ENCODE measurements around the gene NTM.

Gene NTM

DNA sequence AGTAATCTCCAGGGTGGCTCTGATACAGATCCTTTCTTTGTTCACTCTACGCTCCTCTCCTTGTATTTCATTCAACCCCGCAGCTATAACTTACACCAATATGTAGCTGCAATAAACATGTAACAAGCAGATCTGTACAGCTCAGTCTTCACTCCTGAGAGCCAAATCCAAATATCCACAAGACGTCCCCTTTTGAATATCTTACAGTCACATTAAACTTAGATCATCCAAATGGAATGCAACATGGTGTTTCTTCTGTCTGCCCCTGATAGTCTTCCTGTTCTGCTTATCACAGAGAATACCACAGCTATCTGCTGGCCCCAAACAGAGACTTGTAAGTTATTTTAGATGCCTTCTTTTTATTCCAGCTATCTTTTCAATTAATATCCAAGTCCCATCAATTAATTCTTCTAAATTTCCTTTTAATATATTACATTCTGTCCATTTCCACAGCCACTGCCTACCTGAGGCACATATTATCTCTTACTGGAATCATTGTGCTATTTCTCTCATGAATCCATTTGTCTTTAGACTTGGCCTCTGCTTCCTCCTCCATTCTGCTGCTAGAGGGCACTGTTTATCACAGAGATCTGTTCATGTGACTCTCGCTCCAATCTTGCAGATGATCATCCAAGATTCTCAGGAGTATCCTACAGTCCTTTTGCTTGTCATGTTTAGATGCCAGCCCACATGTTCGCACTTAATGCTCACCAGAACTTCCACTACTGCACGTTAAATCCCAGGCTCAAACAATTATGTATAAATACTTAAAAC lies 908.6 kb downstream of the NTM start:
- no peaks in the 10 kb centered on the region for H3K36me3 Mint-ChIP-seq (ENCODE audit: low read depth)
- no peaks in the 10 kb centered on the region for H3K4me1 Mint-ChIP-seq (ENCODE audit: low read depth)
- DNase-seq (ENCODE audit: low spot score), result no peak
- no peak overlapping the region for H3K27ac Mint-ChIP-seq
- H3K4me3 Mint-ChIP-seq, result no peak overlapping the region
- H3K27me3 Mint-ChIP-seq (ENCODE audit: low read depth), result no peaks in the 10 kb centered on the region
- H3K9me3 Mint-ChIP-seq, result no peaks in the 10 kb centered on the region

DNA sequence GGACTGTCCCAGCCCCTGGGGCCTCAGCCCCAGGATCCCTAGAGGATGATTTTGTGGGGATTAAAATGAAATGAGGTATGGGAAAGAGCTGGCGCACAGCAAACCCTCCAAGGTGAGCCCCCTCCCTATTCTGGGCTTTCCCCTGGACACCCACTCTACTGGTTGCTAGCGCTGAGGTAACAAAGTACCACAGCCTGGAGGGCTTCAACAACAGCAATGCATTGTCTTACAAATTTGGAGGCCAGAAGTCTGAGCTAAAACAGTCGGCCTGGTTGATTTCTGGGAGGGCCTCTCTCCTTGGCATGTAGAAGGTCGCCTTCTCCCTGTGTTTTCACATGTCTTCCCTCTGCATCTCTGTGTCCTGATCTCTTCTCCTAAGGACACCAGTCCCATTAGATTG lies 913.6 kb downstream of the NTM start:
- H3K27me3 Mint-ChIP-seq (ENCODE audit: low read depth), result no peaks in the 10 kb centered on the region
- H3K9me3 Mint-ChIP-seq, result no peaks in the 10 kb centered on the region
- H3K36me3 Mint-ChIP-seq (ENCODE audit: low read depth), result no peaks in the 10 kb centered on the region
- H3K4me3 Mint-ChIP-seq, result no peak overlapping the region
- H3K27ac Mint-ChIP-seq, result no peak overlapping the region
- no peak for DNase-seq (ENCODE audit: low spot score)
- H3K4me1 Mint-ChIP-seq (ENCODE audit: low read depth), result no peaks in the 10 kb centered on the region

DNA sequence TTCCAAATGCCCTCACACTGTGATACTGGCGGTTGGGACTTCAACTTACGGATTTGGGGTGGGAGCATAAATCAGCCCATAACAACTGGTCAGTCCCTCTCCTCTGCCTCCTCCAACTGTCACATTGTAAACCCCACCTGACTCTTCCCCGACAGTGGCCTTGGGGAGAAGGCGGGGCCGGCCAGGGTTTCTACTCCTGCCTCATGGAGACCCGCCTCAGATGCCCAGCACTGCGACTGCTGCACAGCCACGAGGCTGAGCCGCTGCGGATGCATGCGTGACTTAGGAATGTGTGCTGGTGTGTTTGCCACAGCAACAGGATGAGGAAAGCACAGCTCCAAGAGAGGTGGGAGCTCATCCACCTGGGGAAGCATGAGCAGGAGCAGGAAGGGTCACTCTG lies 914.2 kb downstream of the NTM start:
- H3K27ac Mint-ChIP-seq, result no peak overlapping the region
- H3K4me1 Mint-ChIP-seq (ENCODE audit: low read depth), result peaks cover 3% of the 10 kb centered on the region
- H3K4me3 Mint-ChIP-seq, result no peak overlapping the region
- no peaks in the 10 kb centered on the region for H3K36me3 Mint-ChIP-seq (ENCODE audit: low read depth)
- no peaks in the 10 kb centered on the region for H3K9me3 Mint-ChIP-seq
- no peak for DNase-seq (ENCODE audit: low spot score)
- no peaks in the 10 kb centered on the region for H3K27me3 Mint-ChIP-seq (ENCODE audit: low read depth)

DNA sequence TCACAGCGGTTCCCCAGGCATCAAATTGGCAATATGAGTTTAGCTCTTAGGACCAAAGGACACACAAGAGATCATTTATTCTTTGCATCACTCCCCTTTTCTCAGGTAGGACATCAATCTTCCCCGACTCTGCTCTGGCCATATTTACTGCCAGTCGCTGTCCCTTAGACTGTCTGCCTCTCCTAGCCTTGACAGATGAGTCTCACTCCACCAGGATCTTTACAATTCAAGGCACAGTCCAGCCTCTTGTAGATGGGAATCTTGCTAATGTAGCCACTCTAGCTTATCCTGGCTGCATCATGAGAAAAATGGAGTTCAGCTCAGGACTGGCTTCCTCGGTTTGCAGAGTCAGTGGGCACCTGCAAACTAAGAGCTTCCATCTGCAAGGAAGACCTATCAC lies 915.2 kb downstream of the NTM start:
- Mint-ChIP-seq H3K4me1 (ENCODE audit: low read depth) (peaks cover 3% of the 10 kb centered on the region), H3K36me3 (ENCODE audit: low read depth) (no peaks in the 10 kb centered on the region), H3K27me3 (ENCODE audit: low read depth) (peaks cover 2% of the 10 kb centered on the region), H3K4me3 (no peak overlapping the region), H3K27ac (no peak overlapping the region), H3K9me3 (no peaks in the 10 kb centered on the region)
- no peak for DNase-seq (ENCODE audit: low spot score)

DNA sequence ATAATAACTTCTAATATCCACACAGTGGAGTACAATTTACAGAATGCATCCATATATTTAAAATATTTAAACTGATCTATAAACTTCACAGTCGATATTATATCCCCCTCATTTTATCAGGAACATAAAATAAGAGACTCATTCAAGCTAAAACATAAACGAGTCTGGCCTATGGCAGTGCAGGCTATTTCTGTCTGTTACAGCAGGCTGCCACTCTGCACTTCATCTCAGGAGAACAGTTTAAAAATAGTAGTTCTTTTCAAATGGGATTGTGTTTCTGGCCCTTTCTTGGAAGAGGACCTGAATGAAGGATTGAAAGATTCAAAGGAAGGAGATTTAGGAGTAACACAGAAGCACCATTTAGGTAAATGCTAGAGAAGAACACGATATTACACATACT lies 915.7 kb downstream of the NTM start:
- Mint-ChIP-seq H3K4me3 (no peak overlapping the region), H3K4me1 (ENCODE audit: low read depth) (peaks cover 3% of the 10 kb centered on the region), H3K9me3 (no peaks in the 10 kb centered on the region), H3K27ac (no peak overlapping the region), H3K27me3 (ENCODE audit: low read depth) (peaks cover 2% of the 10 kb centered on the region), H3K36me3 (ENCODE audit: low read depth) (no peaks in the 10 kb centered on the region)
- DNase-seq (ENCODE audit: low spot score), result no peak

DNA sequence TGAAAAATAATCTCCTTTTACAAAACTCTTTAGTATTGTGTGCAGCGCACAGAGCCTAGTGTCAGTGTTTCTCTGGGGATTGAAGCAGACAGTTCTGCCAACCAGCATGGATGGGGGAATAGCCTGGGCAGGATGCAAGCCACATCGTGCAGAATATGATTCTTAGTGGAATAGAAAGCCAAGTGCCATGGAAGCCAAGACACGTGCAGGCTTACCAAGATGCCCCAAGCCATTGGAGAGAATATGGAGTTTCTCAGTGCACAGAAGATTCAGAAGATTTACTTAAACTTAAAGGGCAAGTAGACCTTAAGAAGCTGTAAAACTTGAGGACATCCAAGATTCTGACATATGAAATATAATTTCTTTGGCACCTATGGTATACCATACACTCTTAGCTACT lies 917.6 kb downstream of the NTM start:
- peaks cover 2% of the 10 kb centered on the region for H3K27me3 Mint-ChIP-seq (ENCODE audit: low read depth)
- H3K36me3 Mint-ChIP-seq (ENCODE audit: low read depth), result no peaks in the 10 kb centered on the region
- H3K4me3 Mint-ChIP-seq, result no peak overlapping the region
- peaks cover 3% of the 10 kb centered on the region for H3K4me1 Mint-ChIP-seq (ENCODE audit: low read depth)
- peaks cover 6% of the 10 kb centered on the region for H3K9me3 Mint-ChIP-seq
- no peak overlapping the region for H3K27ac Mint-ChIP-seq
- DNase-seq (ENCODE audit: low spot score), result no peak

DNA sequence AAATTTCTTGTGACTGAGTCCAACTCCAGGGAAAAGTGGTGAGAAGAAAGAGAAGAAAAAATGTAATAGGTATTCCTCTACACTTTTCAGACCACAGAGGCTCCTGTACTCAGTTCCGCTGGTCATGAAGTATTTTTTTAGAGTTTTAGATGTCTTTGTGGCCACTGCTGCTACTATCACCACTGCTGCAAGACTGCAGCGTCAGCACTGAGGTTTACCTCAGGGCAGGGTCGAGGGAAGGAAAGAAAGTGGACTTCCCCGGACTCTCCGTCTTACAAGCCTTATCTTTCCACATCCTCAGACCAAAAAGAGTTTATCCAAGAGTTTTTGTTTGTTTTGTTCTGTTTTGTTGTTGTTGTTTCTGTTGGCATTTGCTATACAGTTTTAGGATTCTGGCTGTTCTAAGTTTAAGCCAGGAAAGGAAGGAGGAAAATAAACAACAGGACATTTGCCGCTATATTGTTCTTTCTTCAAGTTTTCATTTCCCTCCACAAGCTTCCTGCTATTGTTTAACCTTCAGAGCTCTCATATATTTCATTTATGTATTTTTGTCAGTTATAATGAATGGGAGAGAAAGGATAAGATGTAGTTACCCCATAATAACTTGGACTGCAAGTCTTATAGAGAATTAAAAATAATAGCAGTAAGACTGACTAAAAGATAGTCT lies 919.3 kb downstream of the NTM start:
- Mint-ChIP-seq H3K27me3 (ENCODE audit: low read depth) (peaks cover 2% of the 10 kb centered on the region), H3K36me3 (ENCODE audit: low read depth) (no peaks in the 10 kb centered on the region), H3K27ac (no peak overlapping the region), H3K4me3 (peak overlapping the region; percentile 12), H3K9me3 (peaks cover 6% of the 10 kb centered on the region), H3K4me1 (ENCODE audit: low read depth) (peaks cover 3% of the 10 kb centered on the region)
- DNase-seq (ENCODE audit: low spot score), result no peak

DNA sequence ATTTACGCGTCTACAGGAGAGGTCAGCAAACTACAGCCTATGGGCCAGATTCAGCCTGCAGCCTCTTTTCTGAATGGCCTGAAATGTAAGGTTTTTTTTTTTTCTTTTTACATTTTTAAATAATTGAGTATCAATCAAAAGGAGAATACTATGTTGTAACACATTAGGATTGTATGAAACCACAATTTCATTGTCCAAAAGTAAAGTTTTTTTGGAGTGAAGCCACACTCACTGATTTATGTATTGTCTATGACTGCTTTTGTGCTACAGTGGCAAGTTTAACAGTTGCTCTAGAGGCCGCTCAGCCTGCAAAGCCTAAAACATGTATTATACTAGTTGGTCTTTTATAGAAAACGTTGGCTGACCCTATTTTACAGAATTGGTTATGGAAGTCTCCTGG lies 923.2 kb downstream of the NTM start:
- no peaks in the 10 kb centered on the region for H3K36me3 Mint-ChIP-seq (ENCODE audit: low read depth)
- H3K27me3 Mint-ChIP-seq (ENCODE audit: low read depth), result peaks cover 2% of the 10 kb centered on the region
- DNase-seq (ENCODE audit: low spot score), result no peak
- H3K9me3 Mint-ChIP-seq, result peaks cover 6% of the 10 kb centered on the region
- H3K4me1 Mint-ChIP-seq (ENCODE audit: low read depth), result peaks cover 3% of the 10 kb centered on the region
- H3K4me3 Mint-ChIP-seq, result no peak overlapping the region
- H3K27ac Mint-ChIP-seq, result no peak overlapping the region

DNA sequence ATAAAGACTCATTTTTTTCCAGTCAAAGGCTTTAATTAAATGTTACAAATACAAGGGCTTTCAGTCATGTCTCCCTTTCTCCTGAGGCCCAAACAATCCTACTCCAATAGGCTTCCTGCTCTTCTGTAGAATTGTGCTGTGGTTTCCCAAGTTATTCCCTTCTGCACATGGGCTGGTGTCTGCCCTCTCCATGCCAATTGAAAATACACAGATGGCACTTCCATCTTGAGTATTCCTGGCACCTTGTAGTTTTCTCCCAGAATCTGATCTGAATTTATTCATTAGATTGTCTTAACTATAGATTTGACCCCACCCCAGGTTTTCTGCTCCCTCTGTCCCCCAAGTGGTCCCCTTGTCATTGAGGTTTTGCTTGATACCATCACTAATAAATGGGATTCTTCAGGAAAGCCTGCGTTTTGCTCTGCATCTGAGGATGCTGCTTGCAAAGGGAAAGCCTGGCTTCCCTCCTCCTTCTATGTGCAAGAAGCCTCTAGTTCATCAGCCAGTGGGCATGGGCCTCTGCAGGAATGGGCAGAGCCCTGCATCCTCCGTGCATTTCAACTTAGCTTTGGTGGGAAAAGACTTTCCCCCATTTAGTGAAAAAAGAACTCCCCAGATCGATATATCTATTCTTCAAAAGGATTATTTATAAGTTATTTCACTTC lies 926.7 kb downstream of the NTM start:
- Mint-ChIP-seq H3K27ac (no peak overlapping the region), H3K36me3 (ENCODE audit: low read depth) (no peaks in the 10 kb centered on the region), H3K4me3 (no peak overlapping the region), H3K27me3 (ENCODE audit: low read depth) (no peaks in the 10 kb centered on the region), H3K4me1 (ENCODE audit: low read depth) (no peaks in the 10 kb centered on the region), H3K9me3 (peaks cover 13% of the 10 kb centered on the region)
- DNase-seq (ENCODE audit: low spot score), result no peak

DNA sequence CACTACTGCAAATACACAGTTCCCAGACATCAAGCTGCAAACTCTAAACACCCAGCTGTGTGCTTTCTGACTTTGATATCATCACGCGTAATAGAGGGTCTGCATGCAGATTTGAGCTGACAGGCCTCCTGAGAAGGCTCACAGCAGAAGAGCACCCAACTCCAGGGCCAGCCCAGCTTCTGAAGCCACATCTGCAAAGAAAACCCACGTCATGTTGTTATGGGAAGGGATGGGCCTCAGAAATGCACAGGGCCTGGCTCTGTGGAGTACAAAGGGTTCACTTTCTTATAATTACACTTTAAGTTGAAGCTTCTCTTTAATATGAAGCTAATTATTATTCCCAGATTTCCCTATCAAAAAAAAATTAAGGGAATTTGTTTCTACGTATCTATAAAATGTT lies 927.9 kb downstream of the NTM start:
- no peak overlapping the region for H3K27ac Mint-ChIP-seq
- peaks cover 10% of the 10 kb centered on the region for H3K9me3 Mint-ChIP-seq
- no peak for DNase-seq (ENCODE audit: low spot score)
- no peaks in the 10 kb centered on the region for H3K36me3 Mint-ChIP-seq (ENCODE audit: low read depth)
- H3K4me3 Mint-ChIP-seq, result no peak overlapping the region
- no peaks in the 10 kb centered on the region for H3K27me3 Mint-ChIP-seq (ENCODE audit: low read depth)
- H3K4me1 Mint-ChIP-seq (ENCODE audit: low read depth), result no peaks in the 10 kb centered on the region

DNA sequence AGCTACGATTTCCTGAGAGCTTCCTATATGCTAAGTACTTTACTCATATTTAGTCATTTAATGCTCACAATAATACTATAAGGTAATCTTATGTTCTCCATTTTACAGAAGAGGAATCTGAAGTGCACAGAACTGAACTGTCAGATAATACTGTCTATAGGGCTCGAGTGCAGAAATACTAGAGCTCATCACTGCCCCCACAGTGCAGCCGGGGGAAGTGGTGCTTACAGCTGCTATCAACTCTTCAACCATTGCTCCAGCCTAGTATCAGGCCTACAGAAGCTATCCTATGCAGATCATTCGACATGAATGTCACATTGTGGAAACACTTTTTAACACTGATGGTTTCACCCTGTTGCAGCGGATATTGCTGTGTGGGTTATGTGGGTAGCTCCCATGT lies 929.9 kb downstream of the NTM start:
- H3K27ac Mint-ChIP-seq, result no peak overlapping the region
- no peak for DNase-seq (ENCODE audit: low spot score)
- H3K36me3 Mint-ChIP-seq (ENCODE audit: low read depth), result no peaks in the 10 kb centered on the region
- no peaks in the 10 kb centered on the region for H3K27me3 Mint-ChIP-seq (ENCODE audit: low read depth)
- H3K4me3 Mint-ChIP-seq, result no peak overlapping the region
- peaks cover 11% of the 10 kb centered on the region for H3K9me3 Mint-ChIP-seq
- H3K4me1 Mint-ChIP-seq (ENCODE audit: low read depth), result no peaks in the 10 kb centered on the region

DNA sequence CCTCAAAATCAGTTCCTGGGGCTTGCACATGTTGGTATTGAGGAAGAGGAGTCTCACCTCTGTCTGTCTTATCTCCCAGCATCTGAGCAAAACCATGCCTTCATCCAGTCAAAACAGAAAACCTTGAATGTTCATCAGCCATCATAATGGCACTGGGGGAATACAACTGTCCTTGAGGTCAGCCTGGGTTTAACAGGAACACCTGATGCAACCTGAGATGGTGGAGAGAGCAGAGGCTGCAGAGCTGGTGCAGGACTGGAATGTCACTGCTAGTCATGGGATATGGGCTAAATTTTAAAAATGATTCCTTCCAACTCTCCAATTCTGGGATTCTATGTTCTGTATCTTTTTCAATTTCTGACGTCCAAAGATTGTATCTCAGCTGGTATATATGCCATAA lies 931.0 kb downstream of the NTM start:
- no peaks in the 10 kb centered on the region for H3K27me3 Mint-ChIP-seq (ENCODE audit: low read depth)
- H3K36me3 Mint-ChIP-seq (ENCODE audit: low read depth), result no peaks in the 10 kb centered on the region
- H3K27ac Mint-ChIP-seq, result no peak overlapping the region

DNA sequence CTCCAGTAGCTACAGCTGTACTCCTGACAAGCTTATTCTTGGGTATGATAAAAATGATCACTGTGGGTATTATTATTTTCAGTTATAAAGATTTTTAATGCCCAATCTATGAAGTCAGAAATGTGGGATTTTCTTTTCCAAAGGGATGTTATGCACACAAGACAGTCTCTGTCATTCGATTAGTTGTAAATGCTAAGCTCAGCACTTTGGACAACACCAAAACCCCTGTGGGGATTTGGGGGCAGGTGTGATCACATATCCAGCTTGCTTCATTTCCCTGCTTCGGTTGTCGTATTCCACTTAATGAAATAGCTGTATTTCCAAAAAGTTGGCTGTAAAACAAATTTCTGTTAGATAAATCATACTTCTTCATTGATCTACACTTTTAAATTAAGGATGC lies 931.5 kb downstream of the NTM start:
- Mint-ChIP-seq H3K9me3 (peaks cover 17% of the 10 kb centered on the region), H3K27ac (no peak overlapping the region), H3K36me3 (ENCODE audit: low read depth) (no peaks in the 10 kb centered on the region), H3K27me3 (ENCODE audit: low read depth) (no peaks in the 10 kb centered on the region), H3K4me1 (ENCODE audit: low read depth) (no peaks in the 10 kb centered on the region), H3K4me3 (no peak overlapping the region)
- DNase-seq (ENCODE audit: low spot score), result no peak

More for the DNA sequence above, 931.0 kb downstream of the NTM start:
- Mint-ChIP-seq H3K4me1 (ENCODE audit: low read depth) (no peaks in the 10 kb centered on the region), H3K4me3 (no peak overlapping the region), H3K9me3 (peaks cover 17% of the 10 kb centered on the region)
- no peak for DNase-seq (ENCODE audit: low spot score)

DNA sequence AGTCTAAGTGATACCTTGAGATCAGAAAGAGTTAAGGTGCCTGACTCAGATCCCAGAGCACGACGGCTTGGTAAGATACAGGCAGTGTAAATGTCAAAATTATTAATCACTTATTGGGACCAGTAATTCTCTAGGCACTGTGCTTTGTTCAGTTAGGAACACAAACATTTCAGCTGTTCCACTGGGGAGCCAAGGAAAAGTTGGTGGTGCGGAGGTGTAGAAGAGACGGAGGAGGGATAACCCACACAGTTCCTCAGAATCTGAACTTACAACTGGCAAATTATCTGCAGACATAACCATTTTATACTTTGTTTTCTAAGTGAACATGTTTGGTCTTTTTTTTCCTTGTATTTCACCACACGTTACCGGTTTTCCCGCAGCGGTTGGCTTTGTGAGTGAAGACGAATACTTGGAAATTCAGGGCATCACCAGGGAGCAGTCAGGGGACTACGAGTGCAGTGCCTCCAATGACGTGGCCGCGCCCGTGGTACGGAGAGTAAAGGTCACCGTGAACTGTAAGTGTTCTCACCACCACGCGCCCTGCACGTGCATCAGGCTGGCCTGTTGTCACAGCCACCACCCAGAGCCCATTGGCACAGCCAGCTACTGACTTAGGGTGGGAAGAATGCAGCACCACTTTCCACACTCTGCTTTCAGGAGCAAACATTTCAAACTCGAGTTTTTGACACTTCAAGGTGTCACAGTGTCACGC lies 937.0 kb downstream of the NTM start:
- no peak for DNase-seq (ENCODE audit: low spot score)
- Mint-ChIP-seq H3K9me3 (peaks cover 10% of the 10 kb centered on the region), H3K4me1 (ENCODE audit: low read depth) (no peaks in the 10 kb centered on the region), H3K4me3 (no peak overlapping the region), H3K27ac (no peak overlapping the region), H3K36me3 (ENCODE audit: low read depth) (no peaks in the 10 kb centered on the region), H3K27me3 (ENCODE audit: low read depth) (no peaks in the 10 kb centered on the region)

All from T-helper 2 cell treated with Interferon-gamma antibody and Interleukin-4, amounts not matched to agents 5 μg/mL and 100 μg/mL, for 36 hours (primary cell).